Epidermal melanocyte (primary cell): Measurements from ENCODE around the gene ANXA2R.
"Not testable (repeated sequence)": the region's sequence is repeated elsewhere in the genome, so short reads cannot be mapped to it uniquely, and the experiment has no call there.

Experiments used
- DNase-seq: peaks from one replicate; pipeline ENCODE4 v3.0.0; 2011; ENCODE audit warnings: low spot score; ENCODE audit not compliant: insufficient read length

ANXA2R gene, protein sequence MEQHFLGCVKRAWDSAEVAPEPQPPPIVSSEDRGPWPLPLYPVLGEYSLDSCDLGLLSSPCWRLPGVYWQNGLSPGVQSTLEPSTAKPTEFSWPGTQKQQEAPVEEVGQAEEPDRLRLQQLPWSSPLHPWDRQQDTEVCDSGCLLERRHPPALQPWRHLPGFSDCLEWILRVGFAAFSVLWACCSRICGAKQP

DNA sequence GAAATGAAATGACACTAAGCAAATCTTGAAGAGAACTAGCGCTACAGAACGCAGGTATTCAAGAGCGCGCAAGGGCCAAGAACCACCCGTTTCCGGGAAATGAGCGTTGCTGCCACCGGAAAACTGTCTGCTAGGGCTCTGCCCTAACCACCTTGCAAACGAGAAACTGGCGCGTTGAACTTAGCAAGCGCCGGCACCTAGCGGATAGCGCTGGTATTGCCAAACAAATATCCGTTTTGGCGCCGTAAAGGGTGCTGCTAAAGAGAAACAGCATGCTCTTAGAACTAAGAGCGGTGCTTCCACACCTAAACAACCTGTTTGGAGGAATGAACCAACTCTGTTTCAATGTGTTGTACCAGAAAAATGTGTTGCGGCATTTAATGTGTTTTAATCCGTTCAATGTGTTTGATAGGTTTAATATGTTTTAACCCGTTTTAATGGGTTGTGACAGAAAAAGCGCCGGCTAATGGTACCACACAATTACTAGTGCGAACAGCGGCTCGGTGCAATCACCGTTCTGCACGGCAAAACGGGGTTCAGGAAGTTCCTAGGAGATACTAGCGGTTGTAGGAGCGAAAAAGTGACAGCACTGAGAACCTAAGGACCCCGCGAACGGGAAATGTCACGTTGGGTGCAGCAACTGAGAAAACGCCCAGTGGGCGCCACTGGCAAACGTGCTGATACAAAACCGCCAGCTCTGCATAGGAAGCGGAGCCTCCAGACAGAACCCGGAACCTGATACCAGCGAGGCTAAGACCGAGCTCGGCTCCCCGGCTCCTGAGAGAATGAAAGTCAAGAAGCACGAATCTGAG is at the start of gene ANXA2R:
ANXA2R (minus strand) TSS at position 33 of the 812 bp plus-strand sequence. CDS start 273 bp downstream, outside the sequence.
- no peak for DNase-seq

DNA sequence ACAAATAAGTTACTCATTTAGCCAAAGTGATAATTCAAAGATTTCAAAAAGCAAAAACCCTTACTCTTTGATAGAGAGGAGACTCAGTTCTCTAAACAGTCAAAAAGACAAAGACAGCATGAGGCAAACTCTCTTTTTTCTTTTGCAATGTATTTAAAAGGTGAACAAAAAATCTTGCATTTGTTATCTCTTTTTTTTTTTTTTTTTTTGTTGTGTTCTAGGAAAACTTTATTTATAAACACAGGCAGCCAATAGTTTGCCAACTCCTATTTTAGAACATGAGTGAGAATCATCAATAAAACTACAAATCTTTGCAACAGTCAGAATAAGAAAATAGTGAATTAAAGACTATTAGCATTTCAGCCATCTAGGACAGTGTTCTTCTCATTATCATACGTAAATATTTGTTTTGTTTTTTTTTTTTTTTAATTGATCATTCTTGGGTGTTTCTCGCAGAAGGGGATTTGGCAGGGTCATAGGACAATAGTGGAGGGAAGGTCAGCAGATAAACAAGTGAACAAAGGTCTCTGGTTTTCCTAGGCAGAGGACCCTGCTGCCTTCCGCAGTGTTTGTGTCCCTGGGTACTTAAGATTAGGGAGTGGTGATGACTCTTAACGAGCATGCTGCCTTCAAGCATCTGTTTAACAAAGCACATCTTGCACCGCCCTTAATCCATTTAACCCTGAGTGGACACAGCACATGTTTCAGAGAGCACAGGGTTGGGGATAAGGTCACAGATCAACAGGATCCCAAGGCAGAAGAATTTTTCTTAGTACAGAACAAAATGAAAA is 46.2 kb upstream of the ANXA2R start:
- DNase-seq = not testable (repeated sequence)

DNA sequence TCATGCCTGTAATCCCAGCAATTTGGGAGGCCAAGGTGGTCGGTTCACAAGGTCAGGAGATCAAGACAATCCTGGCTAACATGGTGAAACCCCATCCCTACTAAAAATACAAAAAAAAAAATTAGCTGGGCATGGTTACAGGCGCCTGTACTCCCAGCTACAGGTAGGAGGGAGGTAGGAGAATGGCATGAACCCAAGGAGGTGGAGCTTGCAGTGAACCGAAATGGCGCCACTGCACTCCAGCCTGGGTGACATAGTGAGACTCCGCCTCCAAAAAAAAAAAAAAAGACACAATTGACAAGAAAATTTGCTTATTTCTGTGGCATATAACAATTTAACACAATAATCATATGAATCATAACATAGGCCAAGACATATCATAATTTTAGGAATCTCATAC is 45.3 kb upstream of the ANXA2R start:
- DNase-seq = no peak

DNA sequence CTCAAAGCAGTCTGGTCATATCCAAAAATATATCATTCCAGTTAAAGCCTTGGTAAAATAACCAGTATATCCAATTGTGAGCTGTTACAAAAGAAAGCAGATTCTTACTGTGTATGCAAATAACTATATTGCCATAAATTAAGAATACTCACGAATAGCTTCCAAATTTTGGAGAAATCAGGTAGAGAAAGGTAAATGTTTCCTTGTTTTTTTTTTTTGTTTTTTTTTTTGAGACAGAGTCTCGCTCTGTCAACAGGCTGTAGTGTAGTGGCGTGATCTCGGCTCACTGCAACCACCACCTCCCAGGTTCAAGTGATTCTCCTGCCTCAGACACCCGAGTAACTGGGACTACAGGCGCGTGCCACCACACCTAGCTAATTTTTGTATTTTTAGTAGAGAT is 44.3 kb upstream of the ANXA2R start:
- DNase-seq = not testable (repeated sequence)

DNA sequence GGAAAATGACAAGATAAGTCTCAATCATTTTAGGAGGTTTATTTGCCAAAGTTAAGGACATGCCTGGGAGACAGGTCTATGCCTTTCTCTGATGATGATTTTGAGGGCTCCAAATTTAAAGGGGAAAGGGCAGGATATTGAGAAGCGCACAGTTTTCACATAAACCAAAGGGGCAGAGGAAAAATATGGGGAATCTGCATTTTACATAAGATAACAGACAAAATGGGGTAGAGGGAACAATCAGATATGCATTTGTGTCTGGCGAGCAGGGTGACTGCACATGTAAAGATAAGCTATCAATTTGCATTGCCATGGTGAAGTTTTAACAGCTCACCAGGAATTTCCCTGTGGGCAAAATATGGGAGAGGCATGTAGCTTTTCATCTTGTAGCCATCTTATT is 41.2 kb upstream of the ANXA2R start:
- DNase-seq = not testable (repeated sequence)

DNA sequence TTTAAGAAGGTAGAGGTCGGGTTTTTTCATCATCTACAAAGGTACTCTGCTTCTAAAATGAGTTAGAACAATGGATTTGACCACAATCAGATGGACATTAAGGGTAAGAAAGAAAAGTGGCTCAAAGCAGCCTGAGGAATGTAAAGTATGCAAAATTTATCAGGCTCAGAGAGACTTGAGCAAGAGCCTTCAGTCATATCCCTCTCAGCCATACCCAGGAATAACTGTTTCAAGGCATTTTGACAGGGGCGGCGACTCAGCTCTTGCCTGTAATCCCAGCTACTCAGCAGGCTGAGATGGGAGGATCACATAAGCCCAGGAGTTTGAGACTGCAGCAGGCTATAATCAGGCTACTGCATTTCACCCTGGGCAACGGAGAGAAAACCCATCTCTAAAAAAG is 38.8 kb upstream of the ANXA2R start:
- no peak for DNase-seq

DNA sequence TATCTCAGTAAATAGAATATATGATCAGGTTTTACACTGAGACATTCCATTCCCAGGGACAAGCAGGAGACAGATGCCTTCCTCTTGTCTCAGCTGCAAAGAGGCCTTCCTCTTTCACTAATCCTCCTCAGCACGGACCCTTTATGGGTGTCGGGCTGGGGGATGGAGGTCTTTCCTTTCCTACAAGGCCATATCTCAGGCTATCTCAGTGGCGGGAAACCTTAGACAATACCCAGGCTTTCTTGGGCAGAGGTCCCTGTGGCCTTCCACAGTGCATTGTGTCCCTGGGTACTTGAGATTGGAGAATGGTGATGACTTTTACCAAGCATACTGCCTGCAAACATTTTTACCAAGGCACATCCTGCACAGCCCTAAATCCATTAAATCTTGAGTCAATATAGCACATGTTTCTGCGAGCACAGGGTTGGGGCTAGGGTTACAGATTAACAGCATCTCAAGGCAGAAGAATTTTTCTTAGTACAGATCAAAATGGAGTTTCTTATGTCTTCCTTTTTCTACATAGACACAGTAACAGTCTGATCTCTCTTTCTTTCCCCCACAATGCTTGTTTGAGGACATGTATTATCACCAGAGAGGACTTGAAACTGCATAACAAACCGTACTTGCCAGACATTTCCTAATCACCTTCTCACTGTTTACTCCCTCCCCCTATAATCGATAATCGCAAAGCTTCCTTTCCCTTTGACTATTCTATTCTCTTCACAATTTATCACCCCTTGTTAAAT is 37.5 kb upstream of the ANXA2R start:
- not testable (repeated sequence) for DNase-seq

DNA sequence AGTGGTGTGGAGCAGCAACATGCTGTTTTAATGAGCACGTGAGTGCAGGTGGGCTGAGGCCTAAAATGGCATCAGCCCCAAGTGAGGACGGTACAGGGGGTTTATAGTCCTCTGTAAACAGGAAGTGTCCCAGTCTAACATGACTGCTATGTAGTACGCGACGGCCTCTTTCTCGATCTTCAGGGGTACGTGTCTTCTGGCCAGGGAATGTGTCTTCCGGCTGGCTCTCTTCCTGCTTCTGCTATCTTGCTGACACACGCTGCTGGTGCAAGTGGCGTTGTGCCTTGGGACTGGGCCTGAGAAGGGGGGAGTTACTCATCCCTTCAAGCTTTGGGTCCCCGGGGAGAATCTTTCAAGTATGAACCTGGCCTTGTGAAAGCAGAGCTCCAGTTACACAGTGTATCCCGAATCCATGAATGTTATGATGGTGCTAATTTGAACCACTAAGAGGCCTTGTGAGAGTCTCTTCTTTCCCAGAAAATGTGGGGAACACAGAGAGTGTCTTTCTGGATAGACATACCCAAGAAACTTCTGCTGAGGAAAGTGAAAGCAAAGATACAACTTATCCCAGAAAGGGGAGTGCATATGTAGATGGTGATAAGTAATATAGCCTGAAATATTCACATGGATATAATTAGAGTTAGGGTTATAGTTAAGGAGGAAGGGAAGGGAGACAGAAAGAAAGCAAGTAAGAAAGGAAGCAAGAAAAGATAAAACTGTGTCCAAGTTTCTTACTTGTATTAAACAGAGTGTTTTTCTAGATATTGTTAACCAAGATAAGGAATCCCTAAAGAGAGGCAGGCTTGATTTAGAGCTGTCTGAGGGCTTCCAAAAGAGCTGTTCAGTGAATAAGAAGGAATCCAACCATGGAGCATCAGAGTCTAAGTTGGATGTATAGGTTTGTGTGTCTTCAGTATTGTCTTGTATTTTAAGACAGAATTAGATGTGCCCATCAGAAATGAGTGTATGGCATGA is 35.5 kb upstream of the ANXA2R start:
- DNase-seq = no peak

DNA sequence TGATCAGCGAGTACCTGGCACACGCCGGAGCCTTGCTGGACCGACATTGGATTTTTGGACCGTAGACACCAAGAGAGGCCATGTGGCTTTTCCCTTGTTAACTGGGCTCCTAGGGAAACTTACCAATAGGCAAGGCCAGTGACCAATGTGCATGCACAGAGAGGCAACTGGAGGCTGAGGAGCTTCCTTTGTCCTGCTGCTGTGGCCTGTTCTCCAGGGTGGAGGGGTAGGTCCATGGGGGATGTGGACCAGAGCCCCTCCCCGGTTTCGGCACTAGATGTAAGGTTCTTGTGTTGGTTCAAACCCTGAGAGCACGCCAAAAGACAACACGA is 34.8 kb upstream of the ANXA2R start:
- no peak for DNase-seq

DNA sequence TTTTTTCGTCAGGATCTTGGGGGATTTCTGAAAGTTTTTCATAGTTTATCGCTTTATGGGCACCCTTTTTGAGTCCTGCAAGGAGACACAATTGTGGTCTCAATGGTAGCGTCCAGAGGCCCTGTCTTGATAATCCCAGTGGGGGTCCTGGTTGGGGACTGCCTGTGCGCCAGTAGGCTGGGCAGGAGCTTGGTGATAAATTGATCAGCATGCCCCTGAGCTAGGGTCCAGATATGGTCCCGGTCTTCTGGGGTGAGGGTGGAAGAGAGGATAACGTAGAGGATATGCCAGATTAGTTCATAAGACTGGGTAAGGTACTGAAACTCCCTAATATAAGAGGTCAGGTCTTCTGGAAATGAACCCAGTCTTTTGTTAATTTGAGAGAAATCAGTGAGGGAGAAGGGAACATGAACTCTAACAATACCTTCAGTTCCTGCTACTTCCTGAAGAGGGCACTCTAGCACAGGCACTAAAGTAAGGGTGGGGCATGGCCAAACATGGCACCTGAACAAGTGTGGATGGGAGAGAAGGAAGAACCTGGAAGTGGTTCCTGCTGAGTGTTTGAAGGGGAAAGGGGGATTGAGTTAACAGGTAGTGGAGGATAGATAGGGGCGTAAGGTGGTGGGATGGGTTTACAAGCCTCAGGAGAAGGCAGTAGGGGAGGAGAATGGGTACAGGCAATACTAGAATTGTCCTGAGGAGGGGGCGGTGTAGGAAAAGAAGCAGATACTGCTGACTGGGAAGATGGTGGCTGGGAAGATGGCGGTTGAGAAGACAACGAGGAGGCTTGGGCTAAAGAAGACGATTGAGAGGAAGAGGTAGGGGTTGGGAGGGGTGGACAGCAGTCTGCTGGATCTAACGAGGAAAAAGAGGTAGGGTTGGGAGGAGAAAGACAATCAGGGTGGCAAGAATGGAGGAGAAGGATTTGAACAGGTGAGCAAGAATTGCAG is 33.8 kb upstream of the ANXA2R start:
- no peak for DNase-seq

DNA sequence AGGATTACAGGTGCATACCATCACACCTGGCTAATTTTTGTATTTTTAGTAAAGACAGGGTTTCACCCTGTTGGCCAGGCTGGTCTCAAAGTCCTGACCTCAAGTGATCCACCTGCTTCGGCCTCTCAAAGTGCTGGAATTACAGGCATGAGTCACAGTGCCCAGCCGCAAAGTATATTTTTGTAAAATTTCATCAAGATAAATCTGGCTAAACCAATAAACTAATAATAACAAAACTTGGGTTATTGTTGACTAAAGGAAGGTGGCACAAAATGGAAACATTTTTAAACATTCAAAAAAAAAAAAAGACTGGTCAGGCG is 29.2 kb upstream of the ANXA2R start:
- DNase-seq = not testable (repeated sequence)

DNA sequence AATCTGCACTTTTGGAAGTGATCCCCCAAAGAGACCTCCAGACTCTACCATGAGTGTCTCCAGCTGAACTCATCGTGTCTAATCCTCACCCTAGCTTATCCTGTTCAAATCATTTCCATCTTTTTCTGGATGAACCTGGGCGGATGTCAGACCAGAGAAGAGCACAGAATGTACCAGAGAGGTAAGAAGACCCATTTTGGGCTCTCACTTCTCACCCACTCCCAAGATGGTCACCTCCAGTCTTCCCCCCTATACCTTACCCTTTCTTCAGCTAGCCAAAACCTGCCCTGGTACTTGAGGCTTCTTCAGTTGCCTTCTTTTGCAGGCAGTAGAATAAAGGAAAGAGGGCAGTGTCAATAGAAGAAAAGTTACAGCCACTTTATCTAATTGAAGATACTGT is 27.9 kb upstream of the ANXA2R start:
- DNase-seq = no peak

DNA sequence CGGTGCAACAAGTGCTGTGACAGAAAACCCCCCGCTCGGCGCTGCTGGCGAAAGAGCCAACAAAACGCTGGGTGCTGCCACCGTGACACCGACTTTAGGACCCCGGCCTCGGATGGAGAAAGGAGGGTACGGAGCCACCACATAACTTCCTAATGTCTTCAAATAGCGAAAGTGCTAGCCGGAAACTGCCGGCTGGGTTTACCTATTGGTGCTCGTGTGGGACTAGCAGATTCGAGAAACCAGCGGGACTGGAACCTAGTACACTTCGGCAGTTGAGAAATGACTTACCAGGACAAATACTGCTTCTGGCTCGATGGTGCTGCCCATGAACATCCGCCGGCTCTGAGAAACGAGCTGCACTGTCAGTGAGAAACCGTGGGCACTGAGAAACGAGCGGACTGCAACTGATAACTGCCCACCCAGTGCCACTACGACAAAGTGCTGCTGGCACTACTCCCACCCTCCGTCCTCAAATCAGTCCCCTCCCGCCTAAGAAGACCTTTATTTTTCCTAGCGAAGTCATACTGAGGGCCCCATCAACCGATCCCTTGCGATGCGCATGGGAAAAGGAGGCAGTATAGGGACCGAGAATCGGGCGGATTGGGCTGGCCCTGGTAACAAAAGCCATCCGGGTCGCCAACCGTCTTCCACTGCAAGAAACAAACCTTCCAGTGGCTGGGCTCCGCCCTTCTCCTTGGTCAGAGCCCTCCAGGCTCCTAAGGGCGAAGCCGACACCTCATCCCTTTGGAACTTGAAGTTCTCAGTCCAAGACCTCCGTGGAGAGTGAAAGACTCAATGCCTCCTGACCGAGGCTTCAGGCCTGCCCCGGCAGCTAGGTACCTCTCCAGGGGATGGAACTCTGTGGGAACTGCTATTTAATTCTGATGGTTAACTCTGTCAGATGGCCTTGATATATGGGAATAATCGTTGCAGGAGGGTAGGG is 27.0 kb upstream of the ANXA2R start:
- peak; percentile 19 for DNase-seq

DNA sequence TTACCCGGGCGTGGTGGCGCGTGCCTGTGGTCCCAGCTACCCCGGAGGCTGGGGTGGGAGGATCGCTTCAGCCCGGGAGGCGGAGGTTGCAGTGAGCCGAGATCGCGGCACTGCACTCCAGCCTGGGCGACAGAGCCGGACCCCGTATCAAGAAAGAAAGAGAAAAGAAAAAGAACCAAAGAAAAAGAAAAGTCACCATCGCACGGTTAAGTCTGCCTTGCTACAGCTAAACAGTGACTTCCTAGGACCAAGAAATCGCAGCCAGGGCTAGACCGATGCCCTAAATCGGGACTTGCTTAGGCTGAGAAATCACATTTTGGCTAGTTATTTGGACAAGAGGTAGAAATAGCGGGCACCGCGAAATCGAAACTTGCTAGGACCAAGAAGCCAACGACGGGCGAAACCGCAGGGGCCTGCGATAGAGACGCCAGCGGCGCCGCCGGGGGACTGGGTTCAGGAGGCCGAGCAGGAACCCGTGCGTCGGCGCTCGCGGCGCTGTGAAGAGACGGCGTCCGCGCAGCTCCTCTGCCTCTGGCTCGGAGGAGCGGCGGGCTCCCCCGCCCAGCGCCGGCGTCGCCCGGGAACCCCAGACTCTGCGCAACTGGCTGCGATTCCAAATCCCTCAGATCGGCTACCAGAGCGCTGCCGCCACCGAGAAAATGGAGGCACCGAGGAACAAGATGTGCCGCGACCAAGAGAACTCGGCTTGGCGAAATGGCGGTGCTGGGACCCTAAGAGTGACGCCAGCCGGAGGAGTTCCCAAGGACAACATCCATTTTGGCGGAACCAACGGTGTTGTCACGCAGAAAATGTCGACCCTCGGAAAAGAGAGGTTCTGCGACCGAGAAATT is 26.1 kb upstream of the ANXA2R start:
- DNase-seq = no peak

DNA sequence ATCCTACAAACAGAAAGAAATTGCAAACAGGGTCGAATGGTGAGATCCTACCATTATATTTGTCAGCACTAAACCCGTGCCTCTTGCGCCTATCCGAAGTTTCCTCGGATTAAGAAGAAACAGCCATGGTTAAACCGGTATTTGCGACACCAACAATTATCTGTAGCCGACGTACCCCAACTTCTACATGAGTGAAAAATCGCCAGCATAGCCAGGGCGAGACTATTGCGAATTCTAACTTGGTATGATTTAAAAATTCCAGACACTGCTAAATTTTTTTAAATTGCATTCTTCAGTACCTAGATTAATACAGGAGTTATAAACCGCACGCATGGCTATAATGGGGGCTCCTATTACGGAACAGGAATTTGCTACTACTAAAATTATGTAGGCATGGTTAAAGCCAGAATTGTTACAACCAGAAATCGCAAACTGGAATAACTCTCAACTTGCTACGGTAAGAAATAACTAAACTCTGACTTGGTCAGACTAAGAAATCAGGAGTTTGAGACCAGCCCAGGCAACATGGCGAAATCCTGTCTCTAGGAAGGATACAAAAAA is 25.3 kb upstream of the ANXA2R start:
- no peak for DNase-seq

DNA sequence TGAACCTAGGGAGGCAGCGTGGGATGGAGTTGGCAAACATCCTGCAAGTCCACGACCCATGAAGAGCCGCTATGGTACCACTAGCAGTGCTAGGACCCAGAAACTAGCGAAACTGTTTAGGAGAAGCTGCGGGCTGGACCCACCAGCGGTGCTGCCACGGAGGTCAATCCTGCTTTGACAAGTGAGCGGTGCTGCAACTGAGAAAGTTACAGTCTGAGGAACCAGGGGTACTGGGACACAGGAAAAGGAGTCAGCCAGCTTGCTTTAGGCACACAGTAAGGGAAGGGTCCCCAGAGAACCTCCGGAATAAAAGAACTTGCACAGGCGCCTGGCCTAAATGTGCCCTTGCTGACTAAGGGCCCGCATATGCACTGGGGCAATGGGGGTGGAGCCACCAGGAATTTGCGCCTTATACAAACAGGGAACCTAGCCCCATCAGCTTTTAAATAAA is 23.6 kb upstream of the ANXA2R start:
- no peak for DNase-seq
